Measurements from ENCODE around the gene ING1.
A peak's percentile ranks its signal among the peaks of the same experiment; 100 is the strongest.

ING1 gene

GRCh38 chr13:110702591-110703526, 10.6 kb upstream of the ING1 start:
- TF ChIP-seq CTCF (IDR thresholded peaks at IDR 0.05; ENCODE audit: poor library complexity, severe bottlenecking), result no peak

GRCh38 chr13:110705356-110705825, 8.1 kb upstream of the ING1 start:
- TF ChIP-seq CTCF (IDR thresholded peaks at IDR 0.05; ENCODE audit: poor library complexity, severe bottlenecking), result no peak
- peaks cover 38% of the 10 kb centered on the region for H3K36me3 ChIP-seq (ENCODE audit: low read depth)
- H3K27me3 ChIP-seq (ENCODE audit: insufficient read depth, poor library complexity, severe bottlenecking), result no peaks in the 10 kb centered on the region
- no peak for ATAC-seq (ENCODE audit: low read depth)
- peaks cover 7% of the 10 kb centered on the region for H3K4me1 ChIP-seq (ENCODE audit: insufficient read depth, poor library complexity, severe bottlenecking)
- peak overlapping the region; percentile 93 for H3K27ac ChIP-seq (ENCODE audit: poor library complexity, severe bottlenecking)
- H3K9me3 ChIP-seq (ENCODE audit: severe bottlenecking), result no peaks in the 10 kb centered on the region
- DNase-seq (ENCODE audit: low spot score), result no peak
- H3K4me3 ChIP-seq (ENCODE audit: severe bottlenecking), result peak overlapping the region; percentile 80

More at GRCh38 chr13:110702591-110703526, 10.6 kb upstream of the ING1 start:
- H3K4me1 ChIP-seq (ENCODE audit: insufficient read depth, poor library complexity, severe bottlenecking), result peaks cover 7% of the 10 kb centered on the region
- peaks cover 62% of the 10 kb centered on the region for H3K36me3 ChIP-seq (ENCODE audit: low read depth)
- ATAC-seq (ENCODE audit: low read depth) (no peak), DNase-seq (ENCODE audit: low spot score) (no peak)
- no peaks in the 10 kb centered on the region for H3K27me3 ChIP-seq (ENCODE audit: insufficient read depth, poor library complexity, severe bottlenecking)
- H3K27ac ChIP-seq (ENCODE audit: poor library complexity, severe bottlenecking), result no peak overlapping the region
- no peak overlapping the region for H3K4me3 ChIP-seq (ENCODE audit: severe bottlenecking)
- no peaks in the 10 kb centered on the region for H3K9me3 ChIP-seq (ENCODE audit: severe bottlenecking)

- Histone ChIP-seq H3K4me3 (ENCODE audit: severe bottlenecking) (peak within 1 kb of the TSS; percentile 80), H3K9me3 (ENCODE audit: severe bottlenecking) (no peaks in the 10 kb centered on the region), H3K27me3 (ENCODE audit: insufficient read depth, poor library complexity, severe bottlenecking) (no peaks in the 10 kb centered on the region), H3K36me3 (ENCODE audit: low read depth) (peaks cover 33% of the 10 kb centered on the region), H3K27ac (ENCODE audit: poor library complexity, severe bottlenecking) (peak within 1 kb of the TSS; percentile 93), H3K4me1 (ENCODE audit: insufficient read depth, poor library complexity, severe bottlenecking) (peaks cover 7% of the 10 kb centered on the region)
- ATAC-seq (ENCODE audit: low read depth) (peak; percentile 95), DNase-seq (ENCODE audit: low spot score) (peak; percentile 97)
- peak; percentile 1 for TF ChIP-seq CTCF (IDR thresholded peaks at IDR 0.05; ENCODE audit: poor library complexity, severe bottlenecking)
These were observed 7.5 kb upstream of the ING1 start, which contains the start of gene CARS2 for GRCh38 chr13:110705826-110706569. TSS of gene CARS2 (minus strand) at chr13:110706116. CDS start at chr13:110706093, 23 bp downstream.

GRCh38 chr13:110706570-110707372, 6.7 kb upstream of the ING1 start:
- peak overlapping the region; percentile 93 for H3K27ac ChIP-seq (ENCODE audit: poor library complexity, severe bottlenecking)

More at GRCh38 chr13:110706570-110707372, 6.7 kb upstream of the ING1 start:
- DNase-seq (ENCODE audit: low spot score) (no peak), ATAC-seq (ENCODE audit: low read depth) (no peak)
- H3K9me3 ChIP-seq (ENCODE audit: severe bottlenecking), result no peaks in the 10 kb centered on the region
- TF ChIP-seq CTCF (IDR thresholded peaks at IDR 0.05; ENCODE audit: poor library complexity, severe bottlenecking), result no peak
- H3K27me3 ChIP-seq (ENCODE audit: insufficient read depth, poor library complexity, severe bottlenecking), result no peaks in the 10 kb centered on the region
- H3K4me1 ChIP-seq (ENCODE audit: insufficient read depth, poor library complexity, severe bottlenecking), result peaks cover 7% of the 10 kb centered on the region
- H3K4me3 ChIP-seq (ENCODE audit: severe bottlenecking), result peak overlapping the region; percentile 80
- H3K36me3 ChIP-seq (ENCODE audit: low read depth), result peaks cover 25% of the 10 kb centered on the region
